Subcutaneous abdominal adipose tissue (tissue), 5 donors: Measurements from ENCODE around the gene B4GALNT3.
"Not testable (repeated sequence)": the region's sequence is repeated elsewhere in the genome, so short reads cannot be mapped to it uniquely, and the experiment has no call there.

ENCODE experiments used
- H3K27ac ChIP-seq: one replicate; pipeline ENCODE4 v1.7.0; 2013; ENCODE audit warnings: low read depth, mild to moderate bottlenecking, inconsistent platforms, low read length, moderate library complexity
- H3K27me3 ChIP-seq, 5 donors: one replicate each; pipeline ENCODE4 v1.7.0; 2013; ENCODE audit warnings: low read length in 5 of 5, inconsistent platforms in 1 of 5; ENCODE audit not compliant: control insufficient read depth in 5 of 5, insufficient read depth in 4 of 5
- H3K36me3 ChIP-seq, 5 donors: one replicate each; pipeline ENCODE4 v1.7.0; 2013; ENCODE audit warnings: low read length in 5 of 5; ENCODE audit not compliant: control insufficient read depth in 5 of 5, insufficient read depth in 5 of 5
- H3K4me1 ChIP-seq, 5 donors: one replicate each; pipeline ENCODE4 v1.7.0; 2013; ENCODE audit warnings: low read length in 5 of 5, mild to moderate bottlenecking in 3 of 5, moderate library complexity in 1 of 5; ENCODE audit not compliant: control insufficient read depth in 5 of 5, insufficient read depth in 5 of 5
- H3K4me3 ChIP-seq, 5 donors: one replicate each; pipeline ENCODE4 v1.7.0; 2013; ENCODE audit warnings: low read length in 5 of 5, low read depth in 1 of 5
- H3K9ac ChIP-seq, 5 donors: one replicate each; pipeline ENCODE4 v1.7.0; 2013; ENCODE audit warnings: low read length in 5 of 5, mild to moderate bottlenecking in 4 of 5, moderate library complexity in 3 of 5
- H3K9me3 ChIP-seq, 5 donors: one replicate each; pipeline ENCODE4 v1.7.0; 2013; ENCODE audit warnings: low read length in 5 of 5; ENCODE audit not compliant: control insufficient read depth in 5 of 5
- donor health status: healthy.
- donor health status: healthy.
- donor health status: healthy.
- donor health status: healthy.
- donor health status: healthy.

The B4GALNT3 gene

DNA sequence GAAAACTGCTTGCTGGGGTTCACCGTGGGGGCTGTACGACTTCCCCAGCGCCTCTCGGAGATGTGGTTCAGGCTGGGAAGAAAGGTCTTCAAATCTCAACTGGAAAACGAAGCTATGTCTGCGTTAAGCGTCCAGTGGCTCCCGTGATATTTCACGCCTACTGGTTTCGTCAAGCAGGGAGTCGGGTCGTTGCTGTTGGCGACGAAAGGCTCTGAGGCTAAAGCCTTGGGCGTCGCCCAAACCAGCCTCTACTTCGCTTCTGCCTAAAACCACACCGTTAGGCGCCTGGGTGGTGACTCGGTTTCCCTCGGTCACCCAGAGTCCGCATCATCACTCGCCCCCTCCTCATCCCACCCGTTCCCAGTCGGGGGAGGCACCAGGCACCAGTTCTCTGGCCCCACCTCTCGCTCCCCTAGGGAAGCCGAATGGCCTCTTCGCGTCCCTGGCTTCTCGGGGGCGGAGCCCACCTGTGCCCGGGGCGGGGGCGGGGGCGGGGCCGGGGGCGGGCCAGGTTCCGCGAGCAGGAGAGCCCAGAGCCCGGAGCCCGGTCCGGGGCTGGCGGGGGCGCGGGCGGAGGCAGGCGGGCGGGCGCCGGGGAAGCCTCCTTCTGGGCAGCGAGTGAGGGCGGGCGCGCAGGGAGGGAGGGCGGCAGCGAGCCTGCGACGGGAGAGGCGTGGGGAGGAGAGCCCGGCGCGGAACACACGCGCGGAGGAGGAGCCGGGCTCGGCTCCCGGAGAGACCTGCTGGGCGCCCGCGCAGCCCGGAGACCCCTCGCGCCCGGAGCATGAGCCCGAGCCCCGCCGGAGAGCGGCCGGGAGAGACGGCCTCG, at the start of gene B4GALNT3:
B4GALNT3 (plus strand) TSS at position 510 of the 829 bp plus-strand sequence. CDS start 438 bp downstream, outside the sequence.
- Histone ChIP-seq H3K36me3 (no peaks in the 10 kb centered on the region), H3K4me1 (peaks cover 2 to 15% (median 13%) of the 10 kb centered on the region in 5 donors), H3K27me3 (peaks cover 9 to 48% (median 21%) of the 10 kb centered on the region in 5 donors), H3K9ac (peak within 1 kb of the TSS in 1 of 5 donors; percentile 49), H3K9me3 (no peaks in the 10 kb centered on the region), H3K4me3 (peak within 1 kb of the TSS; percentile 52 to 68 (median 55)), H3K27ac (no peak within 1 kb of the TSS)

DNA sequence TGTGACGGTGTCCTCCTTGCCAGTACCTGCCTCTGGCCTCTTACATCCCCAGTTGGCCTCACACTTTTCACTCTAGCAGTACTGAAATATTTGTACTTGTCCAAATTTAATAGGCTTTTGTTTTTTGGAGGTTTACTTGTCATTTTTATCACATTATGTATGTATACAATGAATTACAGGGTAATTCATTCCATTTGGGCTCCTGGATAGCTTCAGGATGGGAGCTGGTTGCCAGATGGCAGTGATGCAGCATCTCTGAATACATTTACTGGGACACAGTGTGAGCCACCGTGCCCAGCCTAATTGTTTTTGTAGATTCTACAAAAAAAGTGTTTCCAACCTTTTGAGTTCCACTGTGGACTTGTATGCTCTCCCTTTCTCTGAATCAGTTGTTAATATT, 44.9 kb upstream of the B4GALNT3 start:
- no peak overlapping the region for H3K9ac ChIP-seq
- peaks cover 7 to 53% (median 27%) of the 10 kb centered on the region in 5 donors for H3K36me3 ChIP-seq
- H3K4me1 ChIP-seq, result no peaks in the 10 kb centered on the region
- H3K27me3 ChIP-seq, result no peaks in the 10 kb centered on the region
- no peak overlapping the region for H3K27ac ChIP-seq
- H3K4me3 ChIP-seq, result no peak overlapping the region
- H3K9me3 ChIP-seq, result no peaks in the 10 kb centered on the region

DNA sequence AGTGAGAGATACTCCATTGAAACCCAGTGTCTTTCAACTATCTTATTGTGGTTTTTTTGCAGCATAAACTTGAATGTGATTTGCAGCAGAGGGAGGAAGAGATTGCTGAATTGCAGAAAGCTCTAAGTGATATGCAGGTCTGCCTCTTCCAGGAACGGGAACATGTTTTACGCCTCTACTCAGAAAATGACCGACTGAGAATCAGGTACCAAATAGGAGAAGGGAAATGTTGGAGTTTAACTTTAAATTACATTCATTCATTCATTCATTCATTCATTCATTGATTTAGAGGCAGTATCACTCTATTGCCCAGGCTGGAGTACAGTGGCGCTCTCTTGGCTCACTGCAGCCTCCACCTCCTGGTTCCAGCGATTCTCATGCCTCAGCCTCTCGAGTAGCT, 41.3 kb upstream of the B4GALNT3 start:
- H3K9me3 ChIP-seq, result no peaks in the 10 kb centered on the region
- no peaks in the 10 kb centered on the region for H3K4me1 ChIP-seq
- H3K36me3 ChIP-seq, result peaks cover 3 to 45% (median 17%) of the 10 kb centered on the region in 5 donors
- no peaks in the 10 kb centered on the region for H3K27me3 ChIP-seq
- no peak overlapping the region for H3K27ac ChIP-seq
- no peak overlapping the region for H3K4me3 ChIP-seq
- H3K9ac ChIP-seq, result no peak overlapping the region

DNA sequence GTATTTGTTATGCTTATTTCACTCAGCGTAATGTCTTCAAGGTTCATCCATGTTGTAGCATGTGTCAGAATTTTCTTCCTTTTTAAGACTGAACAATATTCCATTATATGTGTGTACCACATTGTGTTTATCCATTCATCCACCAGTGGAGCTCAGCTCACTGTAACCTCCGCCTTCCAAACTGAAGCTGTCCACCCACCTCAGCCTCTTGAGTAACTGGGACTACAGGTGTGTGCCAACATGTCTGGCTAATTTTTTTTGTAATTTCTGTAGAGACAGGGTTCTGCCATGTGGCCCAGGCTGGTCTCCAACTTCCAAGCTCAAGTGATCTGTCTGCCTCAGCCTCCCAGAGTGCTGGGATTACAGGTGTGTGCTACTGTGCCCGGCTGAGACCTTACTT, 37.2 kb upstream of the B4GALNT3 start:
- Histone ChIP-seq H3K9ac (no peak overlapping the region), H3K36me3 (peaks cover 3 to 41% (median 17%) of the 10 kb centered on the region in 5 donors), H3K27me3 (no peaks in the 10 kb centered on the region), H3K4me3 (no peak overlapping the region), H3K4me1 (no peaks in the 10 kb centered on the region), H3K27ac (no peak overlapping the region), H3K9me3 (no peaks in the 10 kb centered on the region)

DNA sequence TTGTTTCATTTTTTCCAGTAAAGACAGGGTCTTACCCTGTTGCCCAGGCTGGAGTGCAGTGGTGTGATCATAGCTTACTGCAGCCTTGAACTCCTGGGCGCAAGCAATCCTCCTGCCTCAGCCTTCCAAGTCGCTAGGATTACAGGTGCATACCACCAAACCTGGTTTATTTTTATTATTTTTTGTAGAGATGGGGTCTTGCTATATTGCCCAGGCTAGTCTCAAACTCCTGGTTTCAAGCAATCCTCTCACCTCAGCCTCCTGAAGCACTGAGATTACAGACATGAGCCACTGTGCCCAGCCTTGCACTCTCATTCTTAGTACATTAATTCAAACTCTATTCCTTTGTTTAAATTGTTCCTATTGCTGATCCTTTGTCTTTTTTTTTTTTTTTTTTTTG, 24.0 kb upstream of the B4GALNT3 start:
- H3K27ac ChIP-seq, H3K9ac ChIP-seq, H3K4me1 ChIP-seq, H3K27me3 ChIP-seq, H3K9me3 ChIP-seq, H3K4me3 ChIP-seq: not testable (repeated sequence)
- H3K36me3 ChIP-seq, result peaks cover 26 to 58% (median 35%) of the 10 kb centered on the region in 5 donors

DNA sequence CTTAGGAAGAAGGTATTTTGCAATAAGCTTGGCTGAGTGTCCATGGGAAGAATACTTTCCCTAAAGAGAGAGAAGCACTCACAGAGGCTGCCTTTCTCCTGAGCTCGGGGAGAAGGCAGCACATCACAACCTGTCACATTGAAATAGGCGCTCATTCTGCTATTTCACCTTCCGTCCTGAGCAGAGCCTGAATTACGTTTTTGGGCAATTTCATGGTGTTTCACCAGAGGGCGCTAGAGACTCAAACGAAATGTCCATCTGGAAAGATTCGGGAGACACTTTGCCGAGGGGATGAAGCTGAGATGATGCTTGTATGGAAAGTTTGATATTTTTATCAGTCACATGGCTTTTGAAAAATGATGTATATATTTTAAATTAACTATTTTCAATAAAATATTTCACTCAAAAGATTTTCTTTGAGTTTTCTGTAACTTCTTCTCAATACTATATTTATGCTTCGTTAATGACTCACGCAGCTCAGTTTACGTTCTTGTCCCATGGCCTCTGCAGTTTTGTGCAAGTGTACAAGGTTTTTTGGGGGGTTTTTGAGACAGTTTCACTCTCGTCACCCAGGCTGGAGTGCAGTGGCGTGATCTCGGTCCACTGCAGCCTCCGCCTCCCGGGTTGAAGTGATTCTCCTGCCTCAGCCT, 17.4 kb upstream of the B4GALNT3 start:
- Histone ChIP-seq H3K27me3 (no peaks in the 10 kb centered on the region), H3K27ac (no peak overlapping the region), H3K4me3 (no peak overlapping the region), H3K36me3 (peaks cover 0 to 24% (median 8%) of the 10 kb centered on the region in 5 donors), H3K9ac (no peak overlapping the region), H3K4me1 (no peaks in the 10 kb centered on the region), H3K9me3 (no peaks in the 10 kb centered on the region)

DNA sequence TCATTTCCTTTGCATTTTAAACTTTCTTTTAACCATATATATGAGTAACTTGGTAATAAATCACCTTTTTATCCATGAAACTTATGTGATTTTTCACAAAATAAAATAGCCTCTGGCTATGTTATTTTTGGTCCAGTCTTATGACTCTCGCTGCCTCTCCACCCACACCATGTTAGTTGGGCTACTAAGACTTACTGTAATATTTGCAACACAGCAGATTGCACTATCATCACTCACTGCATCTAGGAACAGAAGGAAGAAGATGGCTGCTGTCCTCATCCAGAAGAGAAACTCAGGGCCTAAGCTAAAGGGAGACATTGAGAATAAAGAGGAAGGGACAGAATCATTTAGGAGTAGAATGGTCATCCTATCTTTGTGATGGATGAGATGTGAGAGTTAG, 12.6 kb upstream of the B4GALNT3 start:
- Histone ChIP-seq H3K4me1 (no peaks in the 10 kb centered on the region), H3K9me3 (no peaks in the 10 kb centered on the region), H3K36me3 (no peaks in the 10 kb centered on the region), H3K27ac (no peak overlapping the region), H3K4me3 (no peak overlapping the region), H3K9ac (no peak overlapping the region), H3K27me3 (peaks cover 0 to 6% (median 3%) of the 10 kb centered on the region in 5 donors)

DNA sequence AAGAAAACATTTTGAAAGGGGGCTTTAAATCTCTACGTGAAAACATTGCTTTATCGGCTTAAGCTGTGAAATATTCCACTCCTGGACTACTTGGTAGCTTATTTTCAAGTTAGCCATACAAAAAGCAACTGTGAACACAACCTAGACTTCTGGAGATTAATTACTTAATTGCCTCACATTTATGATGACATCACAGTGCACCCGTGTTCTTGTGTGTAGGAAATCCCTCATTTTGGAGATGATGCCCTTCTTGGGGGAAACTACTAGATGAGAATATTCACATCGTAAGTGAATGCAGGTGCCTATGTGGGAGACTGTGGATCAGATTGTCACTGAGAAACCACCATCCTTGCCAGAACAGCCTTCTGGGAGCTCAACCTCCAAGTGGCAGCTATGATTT, 10.5 kb upstream of the B4GALNT3 start:
- no peak overlapping the region for H3K4me3 ChIP-seq
- peak overlapping the region in 1 of 5 donors; percentile 13 for H3K9ac ChIP-seq
- H3K27ac ChIP-seq, result no peak overlapping the region
- peaks cover 0 to 6% (median 3%) of the 10 kb centered on the region in 5 donors for H3K27me3 ChIP-seq
- H3K4me1 ChIP-seq, result peaks cover 0 to 2% (median 0%) of the 10 kb centered on the region in 5 donors
- H3K36me3 ChIP-seq, result no peaks in the 10 kb centered on the region
- no peaks in the 10 kb centered on the region for H3K9me3 ChIP-seq

DNA sequence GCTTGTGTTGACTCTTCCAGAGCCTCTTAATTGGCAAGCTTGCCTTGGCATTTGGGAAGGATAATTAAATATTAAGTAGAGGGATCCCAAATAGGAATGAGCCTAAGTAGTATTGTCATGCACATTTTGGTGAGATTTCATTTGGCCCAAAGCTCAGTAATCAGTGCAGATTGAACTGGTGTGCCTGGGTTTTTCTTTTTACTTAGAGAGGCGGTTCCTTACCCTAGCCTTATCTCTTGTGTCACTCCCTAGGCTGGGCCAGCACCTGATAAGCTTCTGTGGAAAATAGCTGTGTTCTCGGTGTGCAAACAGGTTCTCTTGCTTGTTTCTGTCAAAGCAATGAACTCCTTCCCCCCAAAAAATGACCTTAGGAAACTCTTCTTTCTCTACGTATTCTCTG, 9.3 kb upstream of the B4GALNT3 start:
- H3K27me3 ChIP-seq, result peaks cover 0 to 6% (median 3%) of the 10 kb centered on the region in 5 donors
- H3K27ac ChIP-seq, result no peak overlapping the region
- no peak overlapping the region for H3K4me3 ChIP-seq
- H3K9ac ChIP-seq, result no peak overlapping the region
- H3K36me3 ChIP-seq, result no peaks in the 10 kb centered on the region
- H3K9me3 ChIP-seq, result no peaks in the 10 kb centered on the region
- peaks cover 0 to 2% (median 0%) of the 10 kb centered on the region in 5 donors for H3K4me1 ChIP-seq

DNA sequence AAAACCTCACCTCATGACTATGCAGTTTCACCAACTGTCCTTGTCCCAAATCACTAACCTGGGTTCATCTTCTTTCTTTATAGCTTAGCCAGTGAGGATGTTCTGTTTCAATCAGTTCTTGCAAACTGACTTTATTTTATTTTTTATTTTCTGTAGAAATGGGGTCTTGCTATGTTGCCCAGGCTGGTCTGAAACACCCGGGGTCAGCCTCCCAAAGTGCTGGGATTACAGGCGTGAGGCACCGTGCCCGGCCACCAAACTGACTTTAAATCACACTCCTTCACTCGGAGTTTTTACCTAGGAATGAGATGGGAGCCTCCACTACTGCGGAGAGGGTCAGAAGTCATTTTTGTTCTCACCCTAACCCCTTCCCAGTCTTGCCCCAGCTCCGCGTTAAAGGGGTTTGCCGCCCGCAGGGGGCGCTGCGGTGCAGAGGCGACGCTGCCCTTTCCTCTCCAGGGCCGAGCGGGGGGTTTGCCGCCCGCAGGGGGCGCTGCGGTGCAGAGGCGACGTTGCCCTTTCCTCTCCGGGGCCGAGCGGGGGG, 7.0 kb upstream of the B4GALNT3 start:
- no peak overlapping the region for H3K4me3 ChIP-seq
- no peaks in the 10 kb centered on the region for H3K9me3 ChIP-seq
- peaks cover 0 to 11% (median 6%) of the 10 kb centered on the region in 5 donors for H3K27me3 ChIP-seq
- H3K9ac ChIP-seq, result no peak overlapping the region
- peaks cover 0 to 2% (median 0%) of the 10 kb centered on the region in 5 donors for H3K4me1 ChIP-seq
- H3K27ac ChIP-seq, result no peak overlapping the region
- H3K36me3 ChIP-seq, result no peaks in the 10 kb centered on the region
